ENCODE results near the gene MOB3B.
"Not testable (repeated sequence)": the region's sequence is repeated elsewhere in the genome, so short reads cannot be mapped to it uniquely, and the experiment has no call there.

The MOB3B gene

DNA sequence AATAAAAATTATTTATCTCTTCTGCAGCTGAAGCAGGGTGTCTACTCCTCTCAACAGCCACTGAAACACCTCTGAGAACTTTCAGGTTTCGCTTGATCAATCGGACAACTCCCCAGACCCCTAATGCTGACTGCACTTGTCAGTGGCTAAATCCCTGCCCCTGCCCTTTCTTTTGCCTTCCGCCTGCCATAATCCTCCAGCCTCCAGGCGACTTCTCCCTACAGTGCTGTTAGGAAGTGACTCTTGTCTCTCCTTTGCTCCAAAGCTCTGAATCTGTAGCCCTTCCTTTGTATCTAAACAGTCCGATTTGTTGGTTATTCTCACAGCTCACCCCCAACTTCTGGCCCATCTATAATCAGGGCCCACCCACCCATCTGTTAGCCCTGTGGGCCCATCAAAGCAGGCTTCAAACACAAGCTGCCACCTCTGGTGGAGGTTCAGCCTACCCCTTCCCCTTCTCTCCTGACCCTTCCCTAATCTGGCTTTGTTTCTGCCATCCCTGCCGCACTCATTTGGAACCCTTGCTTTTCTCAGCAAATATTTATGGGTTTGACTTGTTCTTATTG is 59.2 kb downstream of the MOB3B start:
- no peak for TF ChIP-seq POLR2A (IDR thresholded peaks at IDR 0.05; ENCODE audit: low read depth, low read length)
- FAIRE-seq (no peak), DNase-seq (ENCODE audit: insufficient read length, low spot score) (no peak)

DNA sequence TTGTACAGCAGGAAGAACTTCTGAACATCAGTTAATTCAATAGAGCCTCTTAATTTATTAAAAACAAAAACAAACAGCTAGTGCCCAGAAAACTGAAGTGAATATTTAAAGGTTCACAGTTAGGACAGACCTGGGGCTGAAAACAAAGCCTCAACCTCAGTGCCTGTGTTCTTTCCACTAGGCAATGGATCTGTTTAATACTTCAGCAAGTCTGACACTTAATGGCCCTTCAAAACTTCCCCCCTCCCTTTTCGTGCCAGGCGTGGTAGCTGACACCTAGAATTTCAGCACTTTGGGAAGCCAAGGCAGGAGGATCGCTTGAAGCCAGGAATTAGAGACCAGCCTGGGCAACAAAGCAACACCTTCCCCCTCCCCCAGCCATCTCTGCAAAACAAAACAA is 60.1 kb downstream of the MOB3B start:
- TF ChIP-seq POLR2A (IDR thresholded peaks at IDR 0.05; ENCODE audit: low read depth, low read length) = no peak
- FAIRE-seq (no peak), DNase-seq (ENCODE audit: insufficient read length, low spot score) (no peak)

DNA sequence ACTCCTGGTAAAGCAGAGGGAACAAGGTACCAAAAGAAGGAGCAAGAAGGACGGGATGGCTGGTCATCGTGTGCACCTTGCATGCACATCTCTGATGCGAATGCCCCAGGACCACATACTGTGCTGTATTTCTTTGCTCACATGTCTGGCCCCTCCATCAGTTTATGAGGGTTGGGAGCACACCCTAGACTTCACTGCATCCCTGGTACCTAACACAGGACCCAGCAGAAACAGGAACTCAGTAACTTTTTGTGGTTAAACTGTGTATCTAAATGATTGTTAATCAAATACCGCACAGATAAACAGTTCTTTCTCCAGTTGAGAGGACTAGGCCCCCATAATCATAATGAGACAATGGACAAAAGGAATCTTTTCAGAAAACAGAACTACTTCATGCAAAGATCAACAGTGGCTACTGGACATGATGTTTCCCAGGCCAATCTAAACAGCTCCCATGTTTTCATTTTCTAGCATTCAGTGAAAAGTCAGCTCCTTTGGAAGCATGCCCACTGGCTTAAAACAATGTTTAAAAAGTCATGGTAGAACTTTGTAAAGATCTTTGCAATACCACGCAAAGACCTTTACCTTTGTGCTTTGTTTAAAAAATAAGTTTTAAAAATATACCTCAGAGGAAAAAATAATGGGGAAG is 61.0 kb downstream of the MOB3B start:
- FAIRE-seq = no peak
- TF ChIP-seq POLR2A (IDR thresholded peaks at IDR 0.05; ENCODE audit: low read depth, low read length) = no peak
- DNase-seq (ENCODE audit: insufficient read length, low spot score) = no peak

DNA sequence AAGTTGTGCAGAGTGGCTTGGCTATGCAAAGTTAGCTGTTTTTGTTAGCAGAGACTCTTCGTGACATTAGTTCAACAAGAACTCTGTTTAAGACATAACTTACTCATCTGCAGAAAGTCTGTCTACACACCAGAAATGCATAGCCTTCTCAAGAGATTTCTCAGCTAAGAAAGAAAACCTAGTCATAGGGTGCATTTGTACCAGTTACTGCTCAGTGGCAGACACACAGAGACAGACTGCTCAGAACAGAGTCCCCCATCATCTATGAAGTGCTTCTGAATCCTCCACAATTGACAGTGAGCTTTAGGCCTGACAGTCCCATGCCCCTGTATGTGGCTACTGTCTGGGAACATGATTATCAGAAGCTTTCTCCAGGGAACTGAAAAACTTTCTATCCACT is 61.6 kb downstream of the MOB3B start:
- no peak for TF ChIP-seq POLR2A (IDR thresholded peaks at IDR 0.05; ENCODE audit: low read depth, low read length)
- DNase-seq (ENCODE audit: insufficient read length, low spot score) (no peak), FAIRE-seq (no peak)

DNA sequence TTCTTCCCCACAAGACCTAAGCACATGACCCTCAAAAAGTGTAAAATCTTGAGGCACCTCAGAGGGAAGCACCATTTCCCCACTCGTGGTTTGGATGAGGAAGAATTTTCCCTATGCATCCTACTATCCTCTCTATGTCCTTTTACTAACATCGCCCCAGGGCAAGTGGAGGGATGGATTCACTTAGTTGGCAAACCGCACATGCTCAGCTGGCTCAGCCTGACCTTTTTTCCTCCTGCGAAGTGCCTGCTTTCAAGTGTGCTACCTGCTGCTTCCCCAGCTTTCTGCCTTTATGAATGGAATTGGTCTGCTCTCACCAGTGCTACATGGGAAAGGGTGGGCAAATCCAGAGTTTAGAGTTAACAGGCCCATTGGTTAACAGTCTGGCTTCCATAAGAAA is 62.1 kb downstream of the MOB3B start:
- TF ChIP-seq POLR2A (IDR thresholded peaks at IDR 0.05; ENCODE audit: low read depth, low read length) = no peak
- no peak for DNase-seq (ENCODE audit: insufficient read length, low spot score)
- FAIRE-seq = no peak

DNA sequence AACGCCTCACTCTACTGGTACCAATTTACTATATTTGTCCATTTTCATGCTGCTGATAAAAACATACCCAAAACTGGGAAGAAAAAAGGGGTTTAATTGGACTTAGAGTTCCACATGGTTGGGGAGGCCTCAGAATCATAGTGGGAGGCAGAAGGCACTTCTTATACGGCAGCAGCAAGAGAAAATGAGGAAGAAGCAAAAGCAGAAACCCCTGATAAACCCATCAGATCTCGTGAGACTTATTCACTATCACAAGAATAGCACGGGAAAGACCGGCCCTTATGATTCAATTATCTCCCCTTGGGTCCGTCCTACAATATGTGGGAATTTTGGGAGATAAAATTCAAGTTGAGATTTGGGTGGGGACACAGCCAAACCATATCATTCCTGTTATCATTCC is 63.1 kb downstream of the MOB3B start:
- DNase-seq (ENCODE audit: insufficient read length, low spot score); FAIRE-seq: not testable (repeated sequence)

DNA sequence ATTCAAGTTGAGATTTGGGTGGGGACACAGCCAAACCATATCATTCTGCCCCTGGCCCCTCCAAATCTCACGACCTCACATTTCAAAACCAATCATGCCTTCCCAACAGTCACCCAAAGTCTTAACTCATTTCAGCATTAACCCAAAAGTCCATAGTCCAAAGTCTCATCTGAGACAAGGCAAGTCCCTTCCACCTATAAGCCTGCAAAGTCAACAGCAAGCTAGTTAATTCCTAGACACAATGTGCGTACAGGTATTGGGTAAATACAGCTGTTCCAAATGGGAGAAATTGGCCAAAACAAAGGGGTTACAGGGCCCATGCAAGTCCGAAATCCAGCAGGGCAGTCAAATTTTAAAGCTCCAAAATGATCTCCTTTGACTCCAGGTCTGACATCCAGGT is 64.7 kb downstream of the MOB3B start:
- DNase-seq (ENCODE audit: insufficient read length, low spot score); FAIRE-seq: not testable (repeated sequence)

DNA sequence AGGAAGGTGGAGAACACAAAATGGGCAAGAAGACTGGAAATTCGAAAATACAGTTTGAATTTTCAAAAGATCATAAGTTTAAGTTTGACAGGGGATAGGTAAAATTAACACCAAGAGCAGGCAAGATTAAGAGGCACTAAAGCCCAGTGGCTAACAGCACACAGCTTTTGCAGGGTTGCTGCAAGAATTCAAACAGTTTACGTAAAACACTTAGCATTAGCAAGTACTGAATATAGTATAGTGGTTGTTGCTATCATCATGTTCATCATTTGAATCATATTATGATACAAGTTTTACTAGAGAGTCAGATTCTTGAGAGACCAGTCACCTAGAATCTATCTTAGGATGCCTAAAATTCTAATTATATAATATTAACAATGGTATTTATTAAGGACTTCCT is 66.8 kb downstream of the MOB3B start:
- FAIRE-seq (no peak), DNase-seq (ENCODE audit: insufficient read length, low spot score) (no peak)
- TF ChIP-seq POLR2A (IDR thresholded peaks at IDR 0.05; ENCODE audit: low read depth, low read length) = no peak

DNA sequence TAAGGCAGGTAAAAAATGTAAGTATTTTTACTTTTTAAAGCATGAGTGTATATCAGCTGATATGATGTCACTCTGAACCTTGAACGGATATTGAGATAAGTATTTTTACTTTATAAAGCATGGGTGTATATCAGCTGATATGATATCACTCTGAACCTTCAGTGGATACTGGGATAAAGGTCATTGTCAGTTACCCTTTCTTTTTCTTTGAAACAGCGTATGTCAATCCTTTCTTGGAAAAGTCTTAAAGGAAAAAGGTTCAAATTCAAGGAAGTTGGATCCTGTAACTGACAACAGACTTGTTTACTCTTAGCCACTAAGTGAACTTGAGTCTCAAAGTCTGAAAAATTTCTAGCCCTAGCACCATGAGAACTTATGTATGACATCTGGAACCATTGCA is 67.2 kb downstream of the MOB3B start:
- TF ChIP-seq POLR2A (IDR thresholded peaks at IDR 0.05; ENCODE audit: low read depth, low read length) = no peak
- no peak for DNase-seq (ENCODE audit: insufficient read length, low spot score)
- FAIRE-seq = no peak

DNA sequence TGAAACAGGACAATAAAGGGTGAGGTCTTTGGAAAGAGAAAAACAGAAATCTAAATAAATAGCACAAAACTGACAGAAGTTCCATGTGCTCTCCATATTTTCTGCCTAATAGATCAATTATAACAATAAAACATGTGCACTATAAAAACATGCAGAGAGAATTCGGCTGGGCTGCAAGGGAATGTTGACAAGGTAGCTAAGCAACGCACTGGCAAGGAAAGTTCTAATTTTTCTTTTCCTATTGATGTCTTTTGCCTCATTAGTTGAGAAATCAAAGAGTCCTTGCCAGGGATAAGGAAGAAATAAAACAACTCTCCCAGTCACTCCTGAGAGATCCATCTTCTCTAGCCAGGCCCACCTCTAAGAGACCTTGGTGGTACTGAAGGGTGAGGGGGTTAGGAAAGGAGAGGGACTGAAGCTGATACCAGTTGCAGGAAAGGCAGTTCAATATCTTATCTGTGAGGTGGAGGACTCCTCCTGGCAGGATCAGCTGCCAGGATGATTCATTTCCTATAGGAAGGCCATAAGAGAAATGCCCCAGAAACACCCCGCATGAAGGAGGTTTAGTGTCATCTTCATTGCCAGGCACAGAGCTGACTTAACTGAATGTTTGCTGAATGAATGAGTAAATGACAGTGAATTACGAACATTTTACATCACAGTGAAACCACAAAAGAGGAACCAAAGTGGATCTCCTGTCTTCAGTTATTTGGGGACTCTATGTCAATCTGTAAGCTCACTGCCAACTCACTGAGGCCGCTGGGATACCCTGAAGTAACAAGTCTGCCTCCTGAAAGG is 69.2 kb downstream of the MOB3B start:
- no peak for DNase-seq (ENCODE audit: insufficient read length, low spot score)
- FAIRE-seq = peak; percentile 86
- no peak for TF ChIP-seq POLR2A (IDR thresholded peaks at IDR 0.05; ENCODE audit: low read depth, low read length)

DNA sequence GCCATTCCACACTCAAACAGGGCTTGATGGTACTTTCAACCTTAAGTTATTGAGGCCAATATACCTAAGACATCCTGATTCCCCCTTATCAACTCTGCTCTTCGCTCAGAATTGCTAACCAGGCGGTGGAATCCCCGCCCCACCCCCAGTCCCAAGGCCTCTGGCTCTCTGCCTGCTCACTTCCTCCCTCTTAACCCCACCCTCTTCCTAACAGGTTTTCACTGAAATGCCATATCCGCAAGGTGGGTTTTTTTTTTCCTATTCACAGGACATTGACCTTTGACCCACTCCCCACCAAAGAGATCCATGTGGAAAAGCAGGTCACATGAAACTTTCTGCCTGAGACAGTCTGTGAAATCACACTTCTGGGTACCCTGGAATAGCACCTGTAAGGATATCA is 72.2 kb downstream of the MOB3B start:
- TF ChIP-seq POLR2A (IDR thresholded peaks at IDR 0.05; ENCODE audit: low read depth, low read length) = no peak
- FAIRE-seq = no peak

DNA sequence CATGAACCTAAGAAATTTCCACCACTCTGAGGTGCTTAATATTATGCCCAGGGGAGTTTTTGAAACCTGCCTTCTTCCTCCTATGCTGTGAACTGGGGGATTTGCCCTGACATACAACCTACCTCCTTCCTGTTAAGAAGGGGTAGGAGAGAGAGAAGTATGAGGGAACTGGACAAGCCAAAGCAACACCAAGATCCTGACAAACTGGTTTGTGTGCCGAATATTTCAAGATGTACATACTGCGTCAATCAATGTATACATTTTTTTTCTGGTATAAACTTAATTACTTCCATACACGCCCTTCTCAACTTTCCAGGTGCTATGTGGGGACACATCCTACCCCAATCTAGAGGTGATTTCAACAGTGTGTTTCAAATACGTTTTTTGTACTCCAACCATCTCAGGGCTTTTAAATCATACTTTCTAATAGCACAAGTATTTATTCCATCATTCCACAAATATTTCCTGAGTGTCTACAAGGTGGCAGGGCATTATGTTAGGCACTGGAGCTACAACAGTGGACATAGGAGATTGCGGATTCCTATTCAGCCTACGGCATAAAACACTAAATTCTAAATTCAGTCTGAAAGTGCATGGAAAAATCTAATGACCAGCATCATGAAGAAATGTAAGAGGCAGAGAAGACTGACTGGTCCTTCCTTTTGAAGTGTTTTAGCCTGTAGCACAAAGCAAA is 75.6 kb downstream of the MOB3B start:
- no peak for TF ChIP-seq POLR2A (IDR thresholded peaks at IDR 0.05; ENCODE audit: low read depth, low read length)
- no peak for FAIRE-seq
- no peak for DNase-seq (ENCODE audit: insufficient read length, low spot score)

More for the DNA sequence above, 72.2 kb downstream of the MOB3B start:
- DNase-seq (ENCODE audit: insufficient read length, low spot score) = no peak

DNA sequence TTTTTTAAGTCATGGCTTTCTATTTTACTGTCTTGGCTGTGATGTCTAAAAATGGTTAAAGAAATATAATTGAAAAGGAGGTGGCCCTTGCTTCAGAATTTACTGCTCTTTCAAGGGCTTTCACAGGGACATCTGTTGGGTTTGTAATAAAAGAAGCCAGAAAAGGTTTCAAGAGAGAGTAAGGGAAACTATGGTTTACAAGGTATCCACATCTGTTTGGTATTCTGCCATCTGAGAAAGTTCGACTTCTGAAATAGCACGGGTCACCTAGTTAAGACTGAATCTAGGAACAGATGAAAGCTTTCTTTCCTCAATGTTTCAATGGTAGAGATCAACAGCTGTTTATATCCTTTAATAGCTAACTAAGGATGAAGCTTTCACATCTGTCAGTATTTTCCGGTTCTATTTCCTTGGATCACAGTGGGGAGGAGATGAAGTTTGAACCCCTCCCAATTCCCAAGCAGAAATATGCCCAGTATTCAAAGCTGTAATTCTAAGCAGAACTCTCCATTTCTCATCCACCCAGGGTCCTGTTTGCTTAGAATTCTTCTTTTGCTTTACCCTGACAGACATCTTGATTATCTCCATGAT is 78.3 kb downstream of the MOB3B start:
- FAIRE-seq = no peak
- no peak for DNase-seq (ENCODE audit: insufficient read length, low spot score)
- no peak for TF ChIP-seq POLR2A (IDR thresholded peaks at IDR 0.05; ENCODE audit: low read depth, low read length)

DNA sequence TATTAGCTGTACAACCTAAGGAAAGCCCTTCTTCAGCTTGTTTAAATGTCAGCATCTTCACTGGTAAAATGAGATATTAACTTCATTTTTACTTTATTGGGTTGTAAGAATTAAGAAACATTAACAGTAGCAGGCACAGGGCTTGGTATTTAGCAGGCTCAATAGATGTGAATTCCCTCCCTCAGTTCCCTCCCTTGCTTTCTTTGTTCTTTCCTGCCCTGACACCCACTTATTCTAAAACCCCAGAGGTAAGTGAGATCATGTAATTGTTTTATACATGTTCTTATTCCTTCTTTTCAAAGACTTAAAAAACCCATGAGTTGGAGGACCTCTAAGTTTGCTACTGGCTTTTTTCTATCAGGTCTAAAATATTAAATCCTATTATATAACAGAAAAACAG is 78.9 kb downstream of the MOB3B start:
- TF ChIP-seq POLR2A (IDR thresholded peaks at IDR 0.05; ENCODE audit: low read depth, low read length) = no peak
- DNase-seq (ENCODE audit: insufficient read length, low spot score) (no peak), FAIRE-seq (no peak)

DNA sequence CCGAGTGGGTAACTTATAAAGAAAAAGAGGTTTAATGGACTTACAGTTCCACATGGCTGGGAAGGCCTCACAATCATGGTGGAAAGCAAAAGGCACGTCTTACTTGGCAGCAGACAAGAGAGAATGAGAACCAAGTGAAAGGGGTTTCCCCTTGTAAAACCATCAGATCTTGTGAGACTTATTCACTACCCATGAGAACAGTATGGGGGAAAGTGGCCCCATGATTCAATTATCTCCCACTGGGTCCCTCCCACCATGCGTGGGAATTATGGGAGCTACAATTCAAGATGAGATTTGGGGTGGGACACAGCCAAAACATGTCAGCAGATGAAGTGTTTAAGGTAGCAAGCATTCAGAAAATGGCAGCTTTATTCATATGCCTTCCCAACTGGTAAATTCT is 81.3 kb downstream of the MOB3B start:
- DNase-seq (ENCODE audit: insufficient read length, low spot score); FAIRE-seq: not testable (repeated sequence)
